Measurements from ENCODE around the gene TMED1. TPM values are rescaled to one million over a fixed set of nuclear protein-coding genes. Genes with fewer than 3 reads are reported as not detected.

The TMED1 gene
- total and polyA plus RNA-seq, 9 of the 15 experiments (the other 6 are each of a cell fraction or from before 2014, with no cell fraction given): 0.86 to 30.2 (median 23.5) TPM

GRCh38 chr19:10812902-10813404 lies 23.1 kb downstream of the TMED1 start (continued):
- TF ChIP-seq, protein P1, sequence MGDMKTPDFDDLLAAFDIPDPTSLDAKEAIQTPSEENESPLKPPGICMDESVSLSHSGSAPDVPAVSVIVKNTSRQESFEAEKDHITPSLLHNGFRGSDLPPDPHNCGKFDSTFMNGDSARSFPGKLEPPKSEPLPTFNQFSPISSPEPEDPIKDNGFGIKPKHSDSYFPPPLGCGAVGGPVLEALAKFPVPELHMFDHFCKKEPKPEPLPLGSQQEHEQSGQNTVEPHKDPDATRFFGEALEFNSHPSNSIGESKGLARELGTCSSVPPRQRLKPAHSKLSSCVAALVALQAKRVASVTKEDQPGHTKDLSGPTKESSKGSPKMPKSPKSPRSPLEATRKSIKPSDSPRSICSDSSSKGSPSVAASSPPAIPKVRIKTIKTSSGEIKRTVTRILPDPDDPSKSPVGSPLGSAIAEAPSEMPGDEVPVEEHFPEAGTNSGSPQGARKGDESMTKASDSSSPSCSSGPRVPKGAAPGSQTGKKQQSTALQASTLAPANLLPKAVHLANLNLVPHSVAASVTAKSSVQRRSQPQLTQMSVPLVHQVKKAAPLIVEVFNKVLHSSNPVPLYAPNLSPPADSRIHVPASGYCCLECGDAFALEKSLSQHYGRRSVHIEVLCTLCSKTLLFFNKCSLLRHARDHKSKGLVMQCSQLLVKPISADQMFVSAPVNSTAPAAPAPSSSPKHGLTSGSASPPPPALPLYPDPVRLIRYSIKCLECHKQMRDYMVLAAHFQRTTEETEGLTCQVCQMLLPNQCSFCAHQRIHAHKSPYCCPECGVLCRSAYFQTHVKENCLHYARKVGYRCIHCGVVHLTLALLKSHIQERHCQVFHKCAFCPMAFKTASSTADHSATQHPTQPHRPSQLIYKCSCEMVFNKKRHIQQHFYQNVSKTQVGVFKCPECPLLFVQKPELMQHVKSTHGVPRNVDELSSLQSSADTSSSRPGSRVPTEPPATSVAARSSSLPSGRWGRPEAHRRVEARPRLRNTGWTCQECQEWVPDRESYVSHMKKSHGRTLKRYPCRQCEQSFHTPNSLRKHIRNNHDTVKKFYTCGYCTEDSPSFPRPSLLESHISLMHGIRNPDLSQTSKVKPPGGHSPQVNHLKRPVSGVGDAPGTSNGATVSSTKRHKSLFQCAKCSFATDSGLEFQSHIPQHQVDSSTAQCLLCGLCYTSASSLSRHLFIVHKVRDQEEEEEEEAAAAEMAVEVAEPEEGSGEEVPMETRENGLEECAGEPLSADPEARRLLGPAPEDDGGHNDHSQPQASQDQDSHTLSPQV (IDR thresholded peaks at IDR 0.05): peak; percentile 98
- TF ChIP-seq LEF1 (IDR thresholded peaks at IDR 0.05): peak; percentile 81
- TF ChIP-seq ARNT (IDR thresholded peaks at IDR 0.05): 0 out of 4 replicates have a peak, but pooled peaks of 1 of the 2 experiments have one; percentile 21
- no peak for TF ChIP-seq ELF2 (CRISPR knock-in tag; IDR thresholded peaks at IDR 0.05)
- no peak for TF ChIP-seq SLC30A9 (CRISPR knock-in tag; IDR thresholded peaks at IDR 0.05)
- peak; percentile 26 to 46 for TF ChIP-seq E2F6 (IDR thresholded peaks at IDR 0.05; ENCODE audit: borderline replicate concordance in 1 of 2, extremely low read depth in 1 of 2, insufficient read depth in 1 of 2, insufficient read length in 1 of 2, low read depth in 1 of 2, low read length in 1 of 2, poor library complexity in 1 of 2, severe bottlenecking in 1 of 2)
- TF ChIP-seq MEIS2 (IDR thresholded peaks at IDR 0.05; ENCODE audit: partially characterized antibody): peak; percentile 77
- peak; percentile 3; the same call in 1 of the 2 replicates for TF ChIP-seq TAL1 (IDR thresholded peaks at IDR 0.05)
- no peak for TF ChIP-seq PCBP2 (IDR thresholded peaks at IDR 0.05; ENCODE audit: low read depth, low read length, poor library complexity, severe bottlenecking)
- TF ChIP-seq ZSCAN32 (CRISPR knock-in tag; IDR thresholded peaks at IDR 0.05): no peak
- no peak for TF ChIP-seq ZFPM2 (CRISPR knock-in tag; IDR thresholded peaks at IDR 0.05)
- no peak for TF ChIP-seq YBX1 (IDR thresholded peaks at IDR 0.05)
- no peak for TF ChIP-seq CHCHD3 (CRISPR knock-in tag; IDR thresholded peaks at IDR 0.05)
- peak; percentile 86 for TF ChIP-seq MAFF (IDR thresholded peaks at IDR 0.05; ENCODE audit: low read length)
- TF ChIP-seq ZNF584 (CRISPR knock-in tag; IDR thresholded peaks at IDR 0.05; ENCODE audit: low read depth): 0 out of 2 replicates have a peak, but pooled peaks have one; percentile 73
- TF ChIP-seq ZKSCAN8 (CRISPR knock-in tag; IDR thresholded peaks at IDR 0.05): no peak

Measured in K562 (cell line).